Measurements from ENCODE around the gene UBA3. TPM values are rescaled to one million over a fixed set of nuclear protein-coding genes. Genes with fewer than 3 reads are reported as not detected.
A peak's percentile ranks its signal among the peaks of the same experiment; 100 is the strongest.

Gene UBA3
- total RNA-seq, 1 donor from 2014 or later = 84.2 TPM

GRCh38 chr3:69122403-69122802, 42.2 kb upstream of the UBA3 start, which contains the start of gene LMOD3:
Gene LMOD3, minus strand, starts transcription at chr3:69122595. Its CDS starts 209 bp downstream, at chr3:69122386.
- H3K9me3 ChIP-seq (replicated peaks) = no peaks in the 10 kb centered on the region
- DNase-seq = no peak
- peaks cover 25% of the 10 kb centered on the region for H3K4me1 ChIP-seq
- H3K27ac ChIP-seq (replicated peaks) = peak within 1 kb of the TSS; percentile 82
- no peak for TF ChIP-seq CTCF (IDR thresholded peaks at IDR 0.05; ENCODE audit: borderline replicate concordance)
- peaks cover 12% of the 10 kb centered on the region for H3K36me3 ChIP-seq
- intact Hi-C loops (cut with micrococcal nuclease) = no loop called here
- no peaks in the 10 kb centered on the region for H3K27me3 ChIP-seq (ENCODE audit: low read depth)
- peak within 1 kb of the TSS; percentile 65 for H3K4me3 ChIP-seq

DNA sequence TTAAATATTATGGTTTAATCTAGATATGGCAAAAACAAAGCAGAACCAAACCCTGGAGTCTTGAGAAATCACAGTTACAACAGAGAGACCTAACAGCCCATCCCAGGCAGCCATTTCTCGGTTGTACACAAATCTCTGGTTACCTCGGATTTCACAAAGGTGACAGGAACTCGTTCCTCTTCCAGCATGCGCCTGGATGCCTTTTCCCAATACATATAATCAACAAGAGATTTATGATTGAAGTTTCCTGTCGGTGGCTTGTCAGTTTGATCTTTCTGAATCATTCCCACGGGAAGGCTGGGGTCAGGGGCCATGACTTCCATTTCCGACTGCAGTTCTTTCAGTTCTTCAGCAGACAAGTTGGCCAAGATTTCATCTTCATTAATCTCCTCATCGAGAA, 41.8 kb upstream of the UBA3 start:
- peaks cover 25% of the 10 kb centered on the region for H3K4me1 ChIP-seq
- DNase-seq = no peak
- no peaks in the 10 kb centered on the region for H3K9me3 ChIP-seq (replicated peaks)
- peaks cover 12% of the 10 kb centered on the region for H3K36me3 ChIP-seq
- intact Hi-C loops (cut with micrococcal nuclease) = no loop called here
- H3K27me3 ChIP-seq (ENCODE audit: low read depth) = no peaks in the 10 kb centered on the region
- peak overlapping the region; percentile 82 for H3K27ac ChIP-seq (replicated peaks)
- no peak for TF ChIP-seq CTCF (IDR thresholded peaks at IDR 0.05; ENCODE audit: borderline replicate concordance)
- H3K4me3 ChIP-seq = peak overlapping the region; percentile 65

DNA sequence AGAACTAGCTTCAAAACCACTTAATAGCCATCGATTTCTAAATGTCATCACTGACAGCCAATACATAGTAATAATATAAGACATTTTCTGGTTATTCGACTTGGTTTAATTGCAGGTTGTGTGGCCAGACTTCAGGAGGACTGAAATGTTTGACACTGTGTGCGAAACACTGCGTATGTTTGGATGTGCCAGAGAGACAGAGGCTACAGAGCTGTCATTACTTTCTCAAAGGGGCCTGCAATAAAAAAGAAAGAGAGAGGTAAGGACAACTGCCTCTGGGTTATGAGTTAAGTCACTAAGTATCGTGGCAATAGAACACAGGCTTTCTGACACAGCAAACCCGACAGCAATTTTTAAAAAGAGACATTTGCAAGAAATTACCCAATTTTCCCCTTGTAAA, 41.3 kb upstream of the UBA3 start:
- H3K36me3 ChIP-seq = peaks cover 12% of the 10 kb centered on the region
- no peaks in the 10 kb centered on the region for H3K27me3 ChIP-seq (ENCODE audit: low read depth)
- peaks cover 25% of the 10 kb centered on the region for H3K4me1 ChIP-seq
- no peaks in the 10 kb centered on the region for H3K9me3 ChIP-seq (replicated peaks)
- no peak for TF ChIP-seq CTCF (IDR thresholded peaks at IDR 0.05; ENCODE audit: borderline replicate concordance)
- peak overlapping the region; percentile 82 for H3K27ac ChIP-seq (replicated peaks)
- peak overlapping the region; percentile 65 for H3K4me3 ChIP-seq
- no peak for DNase-seq
- intact Hi-C loops (cut with micrococcal nuclease) = no loop called here

DNA sequence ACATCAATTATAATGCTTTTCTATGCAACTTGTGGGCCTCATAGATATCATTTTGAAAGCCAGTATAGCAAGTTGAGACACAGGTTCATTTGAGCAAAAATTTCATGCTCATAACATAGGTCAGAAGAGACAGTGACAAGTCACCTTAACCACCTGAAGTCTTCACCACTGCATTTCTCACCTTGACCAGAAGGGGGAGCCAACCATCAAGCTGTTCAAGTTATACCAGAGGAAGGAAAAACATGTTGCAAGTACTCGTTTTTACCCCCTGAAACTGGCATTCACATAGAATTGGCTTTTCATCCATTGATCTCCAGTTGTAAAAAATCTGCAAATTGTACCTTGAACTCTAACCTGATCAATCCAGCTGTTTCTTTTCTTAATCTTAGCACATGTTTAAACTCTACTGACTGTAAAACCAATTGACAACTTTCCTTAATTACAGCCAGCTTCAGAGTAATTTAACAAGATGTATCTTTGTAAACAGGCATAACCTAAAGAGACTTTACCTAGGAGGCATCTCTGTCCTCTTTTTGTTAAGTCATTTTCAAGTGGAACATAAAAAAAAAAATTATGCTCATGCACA, 40.8 kb upstream of the UBA3 start:
- DNase-seq = no peak
- Histone ChIP-seq H3K4me1 (peaks cover 25% of the 10 kb centered on the region), H3K27ac (replicated peaks) (peak overlapping the region; percentile 82), H3K4me3 (peak overlapping the region; percentile 65), H3K27me3 (ENCODE audit: low read depth) (no peaks in the 10 kb centered on the region), H3K36me3 (peaks cover 12% of the 10 kb centered on the region), H3K9me3 (replicated peaks) (no peaks in the 10 kb centered on the region)
- peak; percentile 95 for TF ChIP-seq CTCF (IDR thresholded peaks at IDR 0.05; ENCODE audit: borderline replicate concordance)
- intact Hi-C loops (cut with micrococcal nuclease) = no loop called here

- intact Hi-C loops (cut with micrococcal nuclease) = no loop called here
- no peaks in the 10 kb centered on the region for H3K27me3 ChIP-seq (ENCODE audit: low read depth)
- H3K9me3 ChIP-seq (replicated peaks) = no peaks in the 10 kb centered on the region
- TF ChIP-seq CTCF (IDR thresholded peaks at IDR 0.05; ENCODE audit: borderline replicate concordance) = no peak
- no peak for DNase-seq
- no peak overlapping the region for H3K27ac ChIP-seq (replicated peaks)
- H3K4me3 ChIP-seq = peak overlapping the region; percentile 65
- peaks cover 12% of the 10 kb centered on the region for H3K36me3 ChIP-seq
- H3K4me1 ChIP-seq = peaks cover 30% of the 10 kb centered on the region
These were observed 39.5 kb upstream of the UBA3 start for GRCh38 chr3:69119681-69120080.
